HepG2 (cell line): ENCODE results near the gene PYGO1. TPM values are rescaled to one million over a fixed set of nuclear protein-coding genes. Genes with fewer than 3 reads are reported as not detected.

Experiments used
- ATAC-seq: fragments of 200-7000 bp; cut with Tn5 transposase; 3 replicates; pipeline ENCODE4 v1.9.1; 2020; ENCODE audit warnings: mild to moderate bottlenecking, moderate library complexity
- BruUV-seq: library from RNA; stranded (reverse); fragments of 400-500 nt; replicated peaks from 2 replicates; lab custom pipeline; 2021; lab: Mats Ljungman, UMichigan
- CTCF ChIA-PET: fragments of 300-600 bp; formaldehyde crosslinking; extraction: SDS; loops from one replicate; lab custom pipeline; 2021; ENCODE audit warnings: low total read pairs, inconsistent platforms, low intra/inter-chr PET ratio; lab: Yijun Ruan, JAX
- POLR2A ChIA-PET: fragments of 350-600 bp; sonication (Branson Sonifier 250); formaldehyde crosslinking; loops from one replicate; lab custom pipeline; 2020; ENCODE audit warnings: antibody characterized with exemption, inconsistent platforms; lab: Yijun Ruan, JAX
- DNase-seq: peaks from one replicate; pipeline ENCODE4 v3.0.0-alpha.2; 2015; ENCODE audit warnings: low spot score
- FAIRE-seq: peaks from 3 replicates; lab custom pipeline; 2011; peaks lifted over from hg19 to GRCh38; lab: Jason Lieb, UNC
- H2AFZ ChIP-seq: one replicate; pipeline ENCODE4 v1.6.1; 2011; ENCODE audit warnings: low read length, inconsistent platforms
- H3K27ac ChIP-seq: fragments of 300-600 bp; 3 replicates; pipeline ENCODE4 v1.8.0; 2011; ENCODE audit warnings: mixed run types, mild to moderate bottlenecking, mixed read lengths, low read length, inconsistent platforms; ENCODE audit not compliant: insufficient read depth; ENCODE audit errors: extremely low read length
- H3K27me3 ChIP-seq, 2 experiments: fragments of 200-600 bp in 1 of 2; 2 replicates in 1 of 2; 3 replicates in 1 of 2; pipeline versions ENCODE4 v1.6.0 to v1.8.0; 2011; ENCODE audit warnings: low read length in 2 of 2, mild to moderate bottlenecking in 2 of 2, moderate library complexity in 2 of 2, inconsistent platforms in 1 of 2; ENCODE audit not compliant: insufficient read depth in 2 of 2, control insufficient read depth in 1 of 2
- H3K36me3 ChIP-seq, 2 experiments: fragments of 200-600 bp in 1 of 2; replicated peaks in 1 of 2; 2 replicates in 1 of 2; 3 replicates in 1 of 2; pipeline versions ENCODE4 v1.5.1 to v1.8.0; 2011; ENCODE audit warnings: low read length in 2 of 2, inconsistent platforms in 1 of 2; ENCODE audit not compliant: insufficient read depth in 2 of 2, control insufficient read depth in 1 of 2
- H3K4me1 ChIP-seq: 2 replicates; pipeline ENCODE4 v1.5.1; 2012; ENCODE audit warnings: low read length, inconsistent platforms; ENCODE audit not compliant: insufficient read depth
- H3K4me2 ChIP-seq: 2 replicates; pipeline ENCODE4 v1.6.0; 2011; ENCODE audit warnings: low read depth, low read length, inconsistent platforms
- H3K4me3 ChIP-seq, 3 experiments: fragments of 200-600 bp in 1 of 3; sonication (generic), shearing (Covaris generic) in 1 of 3; replicated peaks in 1 of 3; 2 replicates each; pipeline ENCODE4 v1.5.1; 2011 to 2016; ENCODE audit warnings: low read length in 3 of 3, inconsistent platforms in 2 of 3, low read depth in 2 of 3, mild to moderate bottlenecking in 2 of 3, control low read depth in 1 of 3, mixed read lengths in 1 of 3; ENCODE audit not compliant: insufficient read depth in 1 of 3
- H3K79me2 ChIP-seq: one replicate; pipeline ENCODE4 v1.6.1; 2011; ENCODE audit warnings: low read length, inconsistent platforms; ENCODE audit not compliant: insufficient read depth
- H3K9ac ChIP-seq: 2 replicates; pipeline ENCODE4 v1.6.0; 2011; ENCODE audit warnings: mild to moderate bottlenecking, low read depth, low read length, inconsistent platforms; ENCODE audit not compliant: insufficient read depth
- H3K9me3 ChIP-seq: 2 replicates; pipeline ENCODE4 v1.5.1; 2012; ENCODE audit warnings: mild to moderate bottlenecking, low read length
- H4K20me1 ChIP-seq: 2 replicates; pipeline ENCODE4 v1.6.0; 2011; ENCODE audit warnings: inconsistent platforms, mild to moderate bottlenecking, low read length, moderate library complexity; ENCODE audit not compliant: insufficient read depth
- CERS6 ChIP-seq: sonication (generic); formaldehyde crosslinking; IDR thresholded peaks from 2 replicates; pipeline ENCODE4 v1.5.0; 2020; ENCODE audit warnings: missing genetic modification reagents
- ELF1 ChIP-seq: sonication (generic); formaldehyde crosslinking; IDR thresholded peaks from 2 replicates; pipeline ENCODE4 v1.4.0; 2020; ENCODE audit warnings: missing genetic modification reagents
- KDM5B ChIP-seq: sonication (generic); formaldehyde crosslinking; IDR thresholded peaks from 2 replicates; pipeline ENCODE4 v1.4.0; 2020; ENCODE audit warnings: missing genetic modification reagents, mild to moderate bottlenecking, borderline replicate concordance
- NPAS2 ChIP-seq: sonication (generic); formaldehyde crosslinking; IDR thresholded peaks from 2 replicates; pipeline ENCODE4 v1.8.0; 2022; ENCODE audit warnings: mild to moderate bottlenecking, missing genetic modification reagents, borderline replicate concordance
- PAF1 ChIP-seq: IDR thresholded peaks from 2 replicates; pipeline ENCODE4 v1.6.1; 2016; ENCODE audit warnings: missing genetic modification reagents, missing compliant biosample characterization
- TEAD3 ChIP-seq: optimal IDR thresholded peaks from 2 replicates; pipeline ENCODE3; 2016; ENCODE audit warnings: borderline replicate concordance
- ZNF432 ChIP-seq: sonication (generic); formaldehyde crosslinking; IDR thresholded peaks from 2 replicates; pipeline ENCODE4 v1.5.0; 2020; ENCODE audit warnings: missing genetic modification reagents, mild to moderate bottlenecking, borderline replicate concordance
- ZNF780A ChIP-seq: sonication (generic); formaldehyde crosslinking; IDR thresholded peaks from 2 replicates; pipeline ENCODE4 v1.8.0; 2022; ENCODE audit warnings: mild to moderate bottlenecking, missing genetic modification reagents, moderate library complexity
- ZNF839 ChIP-seq: sonication (generic); formaldehyde crosslinking; IDR thresholded peaks from 2 replicates; pipeline ENCODE4 v1.4.0; 2020; ENCODE audit warnings: missing genetic modification reagents, mild to moderate bottlenecking, borderline replicate concordance
- WGBS: methylation state at CpG from one replicate; pipeline ENCODE4 v1.1.6; 2017; ENCODE audit warnings: low lambda C conversion rate; 5-methylcytosine and 5-hydroxymethylcytosine counted together
- in situ Hi-C: cut with HindIII; loops from 2 replicates; pipeline ENCODE4 v1.10.0; 2017; ENCODE audit warnings: low pct_unique_long_range_greater_than_20kb; ENCODE audit not compliant: extremely low pct_ligation_motif_present
- intact Hi-C: fragments of 100-400 bp; cut with micrococcal nuclease; formaldehyde crosslinking; loops from one replicate; pipeline ENCODE4 v1.10.0; 2022; ENCODE audit not compliant: unreplicated experiment
- polyA plus RNA-seq, 8 experiments: library from polyadenylated mRNA; depleted of rRNA in 3 of 8; stranded (reverse) in 7 of 8; unstranded in 1 of 8; fragments of >200 nt; fragmentation: Illumina TruSeq in 4 of 8; extraction: Trizol in 4 of 8; gene quantifications; 2 replicates each; pipeline versions ENCODE4 v1.2.1 to v1.2.3, GENCODE V29; 2011 to 2016; ENCODE audit warnings: low read depth in 4 of 8, missing spikeins in 1 of 8, mixed read lengths in 1 of 8; ENCODE audit not compliant: insufficient read depth in 1 of 8
- total RNA-seq, 5 experiments: library from RNA; depleted of rRNA; stranded (reverse); fragments of >200 nt; fragmentation: Illumina TruSeq; extraction: Trizol; gene quantifications; 2 replicates each; pipeline ENCODE4 v1.2.3, GENCODE V29; 2016; ENCODE audit warnings: low read depth in 1 of 5

Gene PYGO1
- total and polyA plus RNA-seq, 2 of the 13 experiments (the other 11 are each of a cell fraction or from before 2014, with no cell fraction given) = 1.1 to 1.8 TPM

- Histone ChIP-seq H3K4me2 (no peak overlapping the region), H3K36me3 (peaks cover 11 to 18% of the 10 kb centered on the region in 2 experiments), H3K27me3 (no peaks in the 10 kb centered on the region), H3K4me3 (no peak overlapping the region), H3K27ac (no peak overlapping the region), H3K4me1 (no peaks in the 10 kb centered on the region), H2AFZ (no peak overlapping the region), H3K9me3 (no peaks in the 10 kb centered on the region), H3K79me2 (no peaks in the 10 kb centered on the region), H4K20me1 (no peaks in the 10 kb centered on the region), H3K9ac (no peak overlapping the region)
- in situ Hi-C loops = no loop called here
- no peak for FAIRE-seq
- intact Hi-C loops = no loop called here
- ChIA-PET CTCF (no interaction called here), POLR2A (no interaction called here)
- no peak for TF ChIP-seq ELF1 (CRISPR knock-in tag)
- no peak for TF ChIP-seq NPAS2
- no peak for TF ChIP-seq ZNF839 (CRISPR knock-in tag)
- no peak for TF ChIP-seq KDM5B (CRISPR knock-in tag)
- no peak for TF ChIP-seq ZNF780A
- TF ChIP-seq ZNF432 (CRISPR knock-in tag) = no peak
- TF ChIP-seq TEAD3 (CRISPR knock-in tag) = no peak
- no peak for TF ChIP-seq CERS6 (CRISPR knock-in tag)
- no peak for TF ChIP-seq PAF1 (CRISPR knock-in tag)
- BruUV-seq = no TSS peak
- WGBS = 95% methylated on average over 2 of the region's 2 CpGs
- no peak for DNase-seq
- no peak for ATAC-seq
These were observed 40.2 kb upstream of the PYGO1 start for GRCh38 chr15:55628369-55628730.
